Measurements from ENCODE around the gene SLC16A2.

The SLC16A2 gene

DNA sequence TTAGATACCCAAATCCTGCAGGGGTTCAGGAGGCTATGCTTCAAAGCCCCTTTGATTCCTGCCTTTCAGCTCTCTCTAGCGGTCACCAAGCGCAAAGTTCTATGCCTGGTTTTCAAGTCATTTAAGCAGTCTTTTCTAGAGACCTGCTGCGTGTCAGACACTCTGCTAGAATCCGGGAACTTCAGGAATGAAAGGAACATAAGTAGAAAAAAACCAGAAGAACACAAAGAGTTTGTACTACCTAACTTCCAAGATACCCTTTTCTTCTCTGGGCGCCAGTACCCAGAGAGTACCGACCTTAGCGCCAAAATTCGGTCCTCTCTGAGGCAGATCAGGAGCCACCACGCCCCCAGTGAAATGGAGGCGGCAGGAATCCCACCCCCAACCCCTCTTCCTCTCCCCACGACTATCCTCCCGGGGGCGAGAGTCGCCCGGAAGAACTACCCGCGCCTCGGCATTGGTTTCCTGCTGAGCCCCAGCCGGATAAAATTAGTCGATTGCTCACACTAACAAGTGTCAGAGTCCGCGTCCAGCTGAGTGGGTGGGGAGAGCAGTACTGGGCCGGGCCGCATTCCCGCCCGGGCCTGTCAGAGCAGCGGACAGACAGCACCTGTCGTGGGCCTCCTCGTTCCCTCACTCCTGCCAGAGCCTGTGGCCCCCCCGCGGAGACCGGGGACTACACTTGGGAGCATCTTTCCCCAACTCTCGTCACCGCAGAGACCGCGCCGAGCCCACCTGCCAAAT is 114.3 kb downstream of the SLC16A2 start:
- peak in 1 of 2 donors; percentile 24 for DNase-seq (ENCODE audit: extremely low read depth in 1 of 2, low read depth in 1 of 2)

- no peak for DNase-seq (ENCODE audit: extremely low read depth in 1 of 2, low read depth in 1 of 2)
Observed at GRCh38 chrX:74536152-74536831, 115.0 kb downstream of the SLC16A2 start.

GRCh38 chrX:74536832-74537371 is 115.6 kb downstream of the SLC16A2 start:
- DNase-seq (ENCODE audit: extremely low read depth in 1 of 2, low read depth in 1 of 2), result no peak

DNA sequence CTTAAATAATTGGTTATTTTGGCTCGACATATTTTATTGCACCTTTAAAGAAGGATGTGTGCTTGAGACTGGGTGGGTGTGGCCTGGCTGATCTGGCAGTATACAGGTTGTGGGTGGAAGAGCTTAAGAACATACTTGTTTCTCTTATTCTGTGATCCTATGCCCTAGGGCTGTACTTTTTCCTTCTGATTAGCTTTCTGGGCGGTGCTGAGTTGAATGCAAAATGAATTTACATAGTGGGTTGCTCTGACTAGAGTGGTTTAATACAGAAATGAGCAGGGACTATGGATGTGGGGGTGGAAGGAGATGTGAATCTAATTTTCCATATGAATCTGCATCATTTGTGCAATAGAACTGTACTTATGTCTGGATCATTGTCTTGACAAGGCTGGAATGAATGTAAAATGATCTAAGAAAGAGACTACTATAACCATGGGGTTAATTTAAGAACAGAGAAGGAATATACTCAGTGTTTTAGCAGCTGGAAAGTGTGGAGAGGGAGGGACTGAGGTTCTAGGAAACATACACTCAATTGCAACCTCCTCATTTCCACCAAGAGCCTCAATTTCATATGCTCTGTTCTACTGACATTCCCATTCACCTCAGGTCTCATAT is 119.4 kb downstream of the SLC16A2 start:
- DNase-seq (ENCODE audit: extremely low read depth in 1 of 2, low read depth in 1 of 2), result no peak

DNA sequence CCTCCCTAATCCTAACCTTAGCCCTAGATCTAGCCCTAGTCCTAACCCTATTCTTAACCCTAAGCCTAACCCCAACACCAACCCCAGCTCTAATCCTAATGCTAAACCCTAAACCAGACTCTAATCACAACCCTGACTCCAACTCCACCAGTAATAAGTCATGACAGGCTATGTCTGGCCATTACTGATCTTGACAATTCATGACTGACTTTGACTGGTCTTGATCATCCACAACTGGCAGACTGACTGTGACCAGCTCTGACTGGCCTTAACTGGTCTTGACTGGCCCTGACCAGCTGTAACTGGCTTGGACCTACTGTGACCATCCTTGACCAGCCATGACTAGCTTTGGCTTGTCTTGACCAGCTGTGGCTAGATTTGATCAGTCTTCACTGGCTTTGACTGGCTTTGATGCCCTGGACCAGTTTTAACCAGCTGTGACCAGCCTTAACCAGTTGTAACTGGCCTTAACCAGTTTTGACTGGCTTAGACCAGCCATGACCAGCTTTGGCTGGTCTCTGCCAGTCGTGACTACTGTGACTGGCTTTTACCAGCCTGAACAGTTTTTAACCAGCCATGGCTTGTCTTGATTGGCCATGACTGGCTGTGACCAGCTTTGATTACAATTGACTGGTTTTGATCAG is 124.7 kb downstream of the SLC16A2 start:
- DNase-seq (ENCODE audit: extremely low read depth in 1 of 2, low read depth in 1 of 2), result no peak

GRCh38 chrX:74546984-74547383 is 125.7 kb downstream of the SLC16A2 start:
- DNase-seq (ENCODE audit: extremely low read depth in 1 of 2, low read depth in 1 of 2), result no peak

DNA sequence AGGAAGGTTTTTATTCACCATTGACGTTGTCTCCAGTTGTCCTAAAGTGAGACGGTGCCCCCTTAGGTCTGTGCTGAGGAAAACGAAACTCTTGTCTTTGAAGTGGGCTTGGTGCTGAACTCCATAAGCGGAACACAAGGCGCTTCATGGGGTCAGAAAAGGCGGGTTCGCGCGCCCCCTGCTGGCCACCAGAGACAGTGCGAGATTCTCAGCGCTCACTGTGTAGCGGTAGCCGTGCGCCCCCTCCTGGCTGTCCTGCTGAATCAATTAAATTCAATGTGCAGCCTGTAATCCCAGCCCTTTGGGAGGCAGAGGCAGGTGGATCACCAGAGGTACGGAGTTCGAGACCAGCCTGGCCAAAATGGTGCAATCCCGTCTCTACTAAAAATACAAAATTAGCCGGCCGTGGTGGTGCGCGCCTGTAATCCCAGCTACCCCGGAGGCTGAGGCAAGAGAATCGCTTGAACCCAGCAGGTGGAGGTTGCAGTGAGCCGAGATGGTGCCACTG is 129.1 kb downstream of the SLC16A2 start:
- peak; percentile 56 to 64 for DNase-seq (ENCODE audit: extremely low read depth in 1 of 2, low read depth in 1 of 2)

DNA sequence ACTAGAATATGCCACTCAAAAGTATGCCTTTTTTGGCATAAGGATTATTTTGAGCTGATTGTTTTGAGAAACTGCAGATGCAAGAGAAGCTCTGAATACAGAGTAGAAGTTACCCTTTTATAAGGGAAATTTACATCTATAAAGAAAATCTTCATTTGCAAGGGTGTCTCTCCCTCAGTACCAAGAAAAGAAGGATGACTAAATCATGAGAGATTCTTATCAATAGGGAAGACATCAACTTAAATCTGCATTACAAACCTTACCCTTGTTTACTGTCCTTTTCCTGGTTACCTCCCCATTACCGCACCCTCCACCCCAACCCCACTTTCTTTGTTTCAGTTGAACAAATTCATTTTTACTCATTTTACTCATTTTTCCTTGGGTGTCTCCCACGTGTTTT is 130.6 kb downstream of the SLC16A2 start:
- no peak for DNase-seq (ENCODE audit: extremely low read depth in 1 of 2, low read depth in 1 of 2)

GRCh38 chrX:74557378-74557777 is 136.1 kb downstream of the SLC16A2 start:
- DNase-seq (ENCODE audit: extremely low read depth in 1 of 2, low read depth in 1 of 2), result no peak

GRCh38 chrX:74578137-74578536 is 156.8 kb downstream of the SLC16A2 start:
- DNase-seq (ENCODE audit: extremely low read depth in 1 of 2, low read depth in 1 of 2), result peak in 1 of 2 donors; percentile 3

DNA sequence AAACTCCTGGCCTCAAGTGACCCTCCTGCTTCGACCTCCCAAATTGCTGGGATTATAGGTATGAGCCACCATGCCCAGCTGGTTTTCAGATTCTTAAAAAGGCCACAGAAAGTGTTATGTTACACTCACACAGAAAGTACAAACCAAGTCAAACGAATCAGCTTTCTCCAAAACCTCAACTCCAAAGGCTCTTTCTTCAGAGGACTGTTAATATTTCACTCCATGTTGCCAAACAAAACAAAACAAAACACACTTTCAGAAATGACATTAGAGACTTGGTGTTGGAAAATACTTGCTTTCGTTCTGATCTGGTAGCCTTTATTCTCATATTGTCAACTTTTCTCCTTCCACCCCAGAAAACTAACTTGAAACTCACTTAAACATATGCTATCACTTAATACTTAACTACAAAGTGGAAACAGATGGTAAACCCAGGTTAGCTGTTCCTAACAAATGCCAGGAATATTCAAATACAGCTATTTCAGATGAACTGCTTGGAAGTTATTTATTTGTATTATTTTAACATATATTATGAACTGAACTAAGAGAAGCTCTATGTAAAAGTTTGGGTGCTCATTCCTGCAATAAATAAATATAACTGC is 158.4 kb downstream of the SLC16A2 start:
- no peak for DNase-seq (ENCODE audit: extremely low read depth in 1 of 2, low read depth in 1 of 2)

Data from stimulated activated CD8-positive, alpha-beta memory T cell treated with anti-CD3 and anti-CD28 coated beads, Interleukin-7, amount 100 ng/mL, for 48 hours (primary cell).